B cell (primary cell): ENCODE measurements around the gene ZNF366. TPM values are rescaled to one million over a fixed set of nuclear protein-coding genes. Genes with fewer than 3 reads are reported as not detected.

Experiments used
- ATAC-seq: fragments of 200-7000 bp; cut with Tn5 transposase; one replicate; pipeline ENCODE4 v1.10.0; 2021; ENCODE audit warnings: low read depth, mild to moderate bottlenecking, moderate number of reproducible peaks, moderate library complexity
- CTCF ChIA-PET: fragments of 350-600 bp; sonication (Branson Sonifier 250); formaldehyde crosslinking; loops from one replicate; lab custom pipeline; 2021; ENCODE audit warnings: antibody characterized with exemption, inconsistent platforms; lab: Charles Lee
- POLR2A ChIA-PET: fragments of 350-600 bp; sonication (Branson Sonifier 250); formaldehyde crosslinking; loops from one replicate; lab custom pipeline; 2021; ENCODE audit warnings: antibody characterized with exemption; lab: Charles Lee
- DNase-seq: peaks from one replicate; pipeline ENCODE4 v3.0.0; 2013
- H2AFZ ChIP-seq: 2 replicates; pipeline ENCODE4 v1.6.1; 2012; ENCODE audit warnings: mild to moderate bottlenecking, low read depth, low read length; ENCODE audit not compliant: insufficient read depth, poor library complexity, severe bottlenecking
- H3K27ac ChIP-seq, 2 donors: 1 replicate in 1 of 2; 2 replicates in 1 of 2; pipeline ENCODE4 v1.5.1; 2012 to 2013; ENCODE audit warnings: low read length in 2 of 2, mild to moderate bottlenecking in 2 of 2, moderate library complexity in 1 of 2
- H3K27me3 ChIP-seq, 4 experiments: fragments of 200-600 bp in 1 of 4; sonication (generic) in 1 of 4; replicated peaks in 1 of 4; 1 replicate in 2 of 4; 2 replicates in 2 of 4; pipeline versions ENCODE4 v1.6.1 to v1.7.0; 2013 to 2016; ENCODE audit warnings: low read length in 3 of 4, mild to moderate bottlenecking in 2 of 4, mixed read lengths in 1 of 4, moderate library complexity in 1 of 4; ENCODE audit not compliant: insufficient read depth in 4 of 4, control insufficient read depth in 3 of 4; ENCODE audit errors: control extremely low read depth in 1 of 4
- H3K36me3 ChIP-seq, 2 experiments: replicated peaks in 1 of 2; 1 replicate in 1 of 2; 2 replicates in 1 of 2; pipeline versions ENCODE4 v1.6.1 to v1.7.1; 2013; ENCODE audit warnings: low read length in 1 of 2; ENCODE audit not compliant: insufficient read depth in 2 of 2, control insufficient read depth in 1 of 2; ENCODE audit errors: control extremely low read depth in 1 of 2, extremely low read depth in 1 of 2
- H3K4me1 ChIP-seq, 2 donors: fragments of 200-600 bp in 1 of 2; sonication (generic) in 1 of 2; 1 replicate in 1 of 2; 2 replicates in 1 of 2; pipeline versions ENCODE4 v1.5.1 to v1.6.1; 2013 to 2017; ENCODE audit warnings: low read length in 2 of 2; ENCODE audit not compliant: control insufficient read depth in 2 of 2, insufficient read depth in 2 of 2
- H3K4me2 ChIP-seq: replicated peaks from 2 replicates; pipeline ENCODE3; 2012; ENCODE audit warnings: mild to moderate bottlenecking, low read depth, low read length; ENCODE audit not compliant: poor library complexity, severe bottlenecking
- H3K4me3 ChIP-seq, 5 experiments: fragments of 200-600 bp in 1 of 5; sonication (generic) in 1 of 5; 1 replicate in 3 of 5; 2 replicates in 2 of 5; pipeline versions ENCODE4 v1.5.1 to v1.7.0; 2011 to 2016; ENCODE audit warnings: low read length in 4 of 5, mild to moderate bottlenecking in 4 of 5, low read depth in 2 of 5, control low read depth in 1 of 5, moderate library complexity in 1 of 5; ENCODE audit not compliant: insufficient read depth in 1 of 5; ENCODE audit errors: control extremely low read depth in 1 of 5, extremely low read depth in 1 of 5
- H3K79me2 ChIP-seq: fragments of 200-600 bp; sonication (generic); one replicate; pipeline ENCODE4 v1.6.0; 2016; ENCODE audit warnings: low read length; ENCODE audit not compliant: control insufficient read depth, insufficient read depth
- H3K9ac ChIP-seq: fragments of 200-600 bp; sonication (generic); 2 replicates; pipeline ENCODE4 v1.6.1; 2017; ENCODE audit warnings: mild to moderate bottlenecking, low read length, moderate library complexity
- H3K9me3 ChIP-seq, 3 donors: one replicate each; pipeline versions ENCODE4 v1.6.1 to v1.7.1; 2013; ENCODE audit warnings: low read length in 2 of 3; ENCODE audit not compliant: control insufficient read depth in 2 of 3, insufficient read depth in 1 of 3; ENCODE audit errors: control extremely low read depth in 1 of 3
- H4K20me1 ChIP-seq: 2 replicates; pipeline ENCODE4 v1.6.0; 2012; ENCODE audit warnings: mild to moderate bottlenecking, low read length; ENCODE audit not compliant: insufficient read depth, control insufficient read depth, poor library complexity, severe bottlenecking
- H3K27ac Mint-ChIP-seq: one replicate; pipeline ENCODE4 v1.8.0; 2021; ENCODE audit warnings: mixed read lengths
- H3K27me3 Mint-ChIP-seq: one replicate; pipeline ENCODE4 v1.8.0; 2021; ENCODE audit warnings: mixed read lengths
- H3K4me1 Mint-ChIP-seq: one replicate; pipeline ENCODE4 v1.8.0; 2021; ENCODE audit warnings: mixed read lengths
- H3K4me3 Mint-ChIP-seq: one replicate; pipeline ENCODE4 v1.8.0; 2021; ENCODE audit warnings: mixed read lengths
- H3K9me3 Mint-ChIP-seq: one replicate; pipeline ENCODE4 v1.8.0; 2022; ENCODE audit warnings: mixed read lengths; ENCODE audit not compliant: insufficient read depth
- CTCF ChIP-seq: fragments of 200-600 bp; IDR thresholded peaks from one replicate; pipeline ENCODE4 v1.8.0; 2022; ENCODE audit warnings: antibody characterized with exemption, mild to moderate bottlenecking
- EZH2 ChIP-seq: IDR thresholded peaks from 2 replicates; pipeline ENCODE4 v1.6.1; 2012; ENCODE audit warnings: borderline replicate concordance, low read depth, mild to moderate bottlenecking, moderate library complexity, low read length; ENCODE audit not compliant: insufficient read depth, poor library complexity, severe bottlenecking
- WGBS: methylation state at CpG from one replicate; pipeline ENCODE4 v1.1.5; 2013; ENCODE audit warnings: missing lambda C conversion rate; ENCODE audit not compliant: insufficient coverage; 5-methylcytosine and 5-hydroxymethylcytosine counted together
- intact Hi-C: fragments of 100-400 bp; cut with micrococcal nuclease; formaldehyde crosslinking; loops from one replicate; pipeline ENCODE4 v1.10.0; 2022
- polyA plus RNA-seq: library from polyadenylated mRNA; depleted of rRNA; stranded (reverse); fragments of >200 nt; gene quantifications from 2 replicates; pipeline ENCODE4 v1.2.3, GENCODE V29; 2012
- total RNA-seq, 2 donors: library from RNA; stranded (reverse); fragments of 120-200 nt in 1 of 2; gene quantifications; 1 replicate in 1 of 2; 2 replicates in 1 of 2; pipeline versions ENCODE4 v1.2.3 to v1.2.4, GENCODE V29; 2013 to 2022

ZNF366 gene
- total and polyA plus RNA-seq, 2 donors (not counting 1 experiment from before 2014, with no cell fraction given), result 0.03 TPM; not detected in 1

DNA sequence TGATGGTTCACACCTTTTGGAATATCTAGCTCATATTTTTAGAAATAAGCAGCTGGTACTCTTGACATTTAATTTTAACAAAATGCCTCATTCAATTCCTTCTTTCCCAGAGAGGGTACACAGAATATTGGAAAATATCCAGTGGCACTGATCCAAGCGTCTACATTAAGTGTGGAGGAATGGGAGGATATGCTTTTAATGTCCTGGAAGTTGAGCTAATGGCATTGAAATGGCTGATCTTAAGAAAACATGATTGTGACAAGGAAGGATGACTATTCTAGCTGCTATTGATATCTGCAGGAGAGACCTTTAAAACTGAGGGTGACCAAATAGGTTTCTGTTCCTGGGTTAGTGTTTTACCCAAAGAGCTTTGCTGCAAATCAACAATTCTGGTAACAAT lies 30.0 kb downstream of the ZNF366 start:
- Histone ChIP-seq H3K36me3 (no peaks in the 10 kb centered on the region), H3K4me2 (no peak overlapping the region), H4K20me1 (no peaks in the 10 kb centered on the region), H2AFZ (no peak overlapping the region), H3K9ac (no peak overlapping the region), H3K79me2 (no peaks in the 10 kb centered on the region), H3K27ac (no peak overlapping the region), H3K4me1 (no peaks in the 10 kb centered on the region), H3K4me3 (no peak overlapping the region), H3K27me3 (peaks cover 0 to 3% (median 0%) of the 10 kb centered on the region in 4 experiments), H3K9me3 (no peaks in the 10 kb centered on the region)
- TF ChIP-seq EZH2, result no peak
- TF ChIP-seq CTCF, result no peak
- ChIA-PET CTCF (interaction anchor here (0.8 kb wide), 1 partner anchor 29 kb away, joined by 4 read pairs; no protein-coding TSS in a partner anchor), POLR2A (no interaction called here)
- Mint-ChIP-seq H3K4me3 (no peak overlapping the region), H3K27me3 (peaks cover 30% of the 10 kb centered on the region), H3K4me1 (no peaks in the 10 kb centered on the region), H3K27ac (no peak overlapping the region), H3K9me3 (no peaks in the 10 kb centered on the region)
- intact Hi-C loops, result no loop called here
- WGBS, result 100% methylated on average over 1 of the region's 1 CpG
- no peak for DNase-seq
- ATAC-seq, result no peak

DNA sequence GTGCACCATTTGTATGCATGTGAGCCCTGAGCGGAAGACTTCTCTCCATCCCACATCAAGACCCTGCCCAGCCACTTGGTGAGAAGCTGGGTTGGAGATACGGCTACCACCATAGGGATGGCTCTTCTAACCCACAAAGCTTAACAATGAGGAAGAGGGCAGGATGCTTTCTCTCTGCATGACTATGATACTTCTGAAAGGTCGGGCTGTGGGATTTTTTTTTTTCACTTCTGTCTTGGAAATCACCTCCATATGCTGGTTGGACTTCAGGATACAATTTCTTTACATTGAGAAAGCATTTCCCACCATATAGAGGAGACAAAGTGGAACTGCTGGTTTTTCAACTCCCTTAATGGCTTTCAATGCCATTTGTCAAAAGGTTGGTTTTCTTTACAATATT lies 30.5 kb downstream of the ZNF366 start:
- intact Hi-C loops, result no loop called here
- Histone ChIP-seq H3K4me2 (no peak overlapping the region), H3K9ac (no peak overlapping the region), H4K20me1 (no peaks in the 10 kb centered on the region), H3K36me3 (no peaks in the 10 kb centered on the region), H3K4me1 (no peaks in the 10 kb centered on the region), H3K79me2 (no peaks in the 10 kb centered on the region), H3K4me3 (no peak overlapping the region), H3K27me3 (peaks cover 0 to 3% (median 0%) of the 10 kb centered on the region in 4 experiments), H3K9me3 (no peaks in the 10 kb centered on the region), H2AFZ (no peak overlapping the region), H3K27ac (no peak overlapping the region)
- Mint-ChIP-seq H3K27me3 (peaks cover 30% of the 10 kb centered on the region), H3K4me1 (no peaks in the 10 kb centered on the region), H3K4me3 (no peak overlapping the region), H3K27ac (no peak overlapping the region), H3K9me3 (no peaks in the 10 kb centered on the region)
- no CpG with 5 or more reads among the region's 3 CpGs for WGBS
- POLR2A ChIA-PET, result no interaction called here
- no peak for TF ChIP-seq EZH2
- no peak for TF ChIP-seq CTCF
- DNase-seq, result no peak
- CTCF ChIA-PET, result no interaction called here
- no peak for ATAC-seq
